ENCODE measurements around the gene ECHS1. TPM values are rescaled to one million over a fixed set of nuclear protein-coding genes. Genes with fewer than 3 reads are reported as not detected.

The ECHS1 gene
- total and polyA plus RNA-seq, 10 of the 15 experiments (the other 5 are each of a cell fraction or from before 2014, with no cell fraction given): 32.7 to 164 (median 62.4) TPM

- Histone ChIP-seq H2AFZ (ENCODE audit: control insufficient read depth, low read depth, low read length) (no peak overlapping the region), H3K27ac (ENCODE audit: control insufficient read depth, insufficient read depth) (no peak overlapping the region), H3K4me2 (ENCODE audit: control insufficient read depth, insufficient read depth) (no peak overlapping the region), H3K9me3 (replicated peaks; ENCODE audit: control insufficient read depth, insufficient read depth, low read length) (no peaks in the 10 kb centered on the region), H3K79me2 (ENCODE audit: control insufficient read depth, insufficient read depth, low read length) (peaks cover 31% of the 10 kb centered on the region), H3K4me1 (ENCODE audit: control insufficient read depth, insufficient read depth, low read length) (peaks cover 25% of the 10 kb centered on the region), H3K9ac (ENCODE audit: control insufficient read depth, insufficient read depth, low read length) (no peak overlapping the region), H4K20me1 (ENCODE audit: control insufficient read depth, insufficient read depth) (peaks cover 3% of the 10 kb centered on the region; the same call in 1 of the 2 replicates), H3K27me3 (replicated peaks in 1 of 2; ENCODE audit: control insufficient read depth in 2 of 2, insufficient read depth in 2 of 2, low read length in 1 of 2) (no peaks in the 10 kb centered on the region), H3K4me3 (no peak overlapping the region), H3K36me3 (ENCODE audit: control insufficient read depth in 2 of 2, insufficient read depth in 2 of 2, low read length in 1 of 2) (peaks cover 15 to 16% of the 10 kb centered on the region in 2 experiments; a peak in 3 of 4 replicates)
- RAD21 ChIA-PET (ENCODE audit: unreplicated experiment): no interaction called here
- FAIRE-seq (no peak), ATAC-seq (no peak), DNase-seq (ENCODE audit: low read depth, low spot score) (no peak)
- CTCF ChIA-PET: no interaction called here
- WGBS (ENCODE audit: insufficient coverage, insufficient replicate concordance, low lambda C conversion rate, missing lambda C conversion rate): 92% methylated on average over 19 of the region's 19 CpGs
- intact Hi-C loops (cut with micrococcal nuclease; ENCODE audit: unreplicated experiment) (no loop called here), in situ Hi-C loops (cut with MboI) (no loop called here)
- POLR2A ChIA-PET: no interaction called here
- SMC1A ChIA-PET (ENCODE audit: uncharacterized antibody, unreplicated experiment): interaction anchor here (1.2 kb wide), 1 partner anchor 13 kb away, joined by 3 read pairs; no protein-coding TSS in a partner anchor
- BruUV-seq (replicated peaks): no TSS peak
- TF ChIP-seq TCF7 (IDR thresholded peaks at IDR 0.05; ENCODE audit: borderline replicate concordance) (no peak), GATAD2B (conservative IDR thresholded peaks at IDR 0.05; ENCODE audit: low read depth) (no peak), E2F4 (IDR thresholded peaks at IDR 0.05; ENCODE audit: low read depth, low read length) (no peak), SREBF2 (IDR thresholded peaks at IDR 0.05; ENCODE audit: low read length) (no peak), NFYB (IDR thresholded peaks at IDR 0.05; ENCODE audit: insufficient read depth, low read depth, low read length) (no peak), ATF2 (IDR thresholded peaks at IDR 0.05; ENCODE audit: low read length) (no peak), ASH2L (IDR thresholded peaks at IDR 0.05; ENCODE audit: borderline replicate concordance, low read depth) (no peak), NKRF (conservative IDR thresholded peaks at IDR 0.05) (no peak), E4F1 (IDR thresholded peaks at IDR 0.05; ENCODE audit: borderline replicate concordance, partially characterized antibody) (no peak), MYC (IDR thresholded peaks at IDR 0.05; ENCODE audit: insufficient read depth, insufficient read length, insufficient replicate concordance, low read length, severe bottlenecking) (no peak), ZBTB40 (IDR thresholded peaks at IDR 0.05; ENCODE audit: borderline replicate concordance) (no peak), SMC3 (IDR thresholded peaks at IDR 0.05; ENCODE audit: borderline replicate concordance, low read length) (no peak)
These were observed 26.0 kb upstream of the ECHS1 start for GRCh38 chr10:133399123-133399601.

Data from GM12878 (cell line).